ENCODE measurements around the gene ZNF230. TPM values are rescaled to one million over a fixed set of nuclear protein-coding genes. Genes with fewer than 3 reads are reported as not detected.

The ZNF230 gene
- total and polyA plus RNA-seq, 9 of the 15 experiments (the other 6 are each of a cell fraction or from before 2014, with no cell fraction given) = 1.3 to 4.0 (median 2.2) TPM

DNA sequence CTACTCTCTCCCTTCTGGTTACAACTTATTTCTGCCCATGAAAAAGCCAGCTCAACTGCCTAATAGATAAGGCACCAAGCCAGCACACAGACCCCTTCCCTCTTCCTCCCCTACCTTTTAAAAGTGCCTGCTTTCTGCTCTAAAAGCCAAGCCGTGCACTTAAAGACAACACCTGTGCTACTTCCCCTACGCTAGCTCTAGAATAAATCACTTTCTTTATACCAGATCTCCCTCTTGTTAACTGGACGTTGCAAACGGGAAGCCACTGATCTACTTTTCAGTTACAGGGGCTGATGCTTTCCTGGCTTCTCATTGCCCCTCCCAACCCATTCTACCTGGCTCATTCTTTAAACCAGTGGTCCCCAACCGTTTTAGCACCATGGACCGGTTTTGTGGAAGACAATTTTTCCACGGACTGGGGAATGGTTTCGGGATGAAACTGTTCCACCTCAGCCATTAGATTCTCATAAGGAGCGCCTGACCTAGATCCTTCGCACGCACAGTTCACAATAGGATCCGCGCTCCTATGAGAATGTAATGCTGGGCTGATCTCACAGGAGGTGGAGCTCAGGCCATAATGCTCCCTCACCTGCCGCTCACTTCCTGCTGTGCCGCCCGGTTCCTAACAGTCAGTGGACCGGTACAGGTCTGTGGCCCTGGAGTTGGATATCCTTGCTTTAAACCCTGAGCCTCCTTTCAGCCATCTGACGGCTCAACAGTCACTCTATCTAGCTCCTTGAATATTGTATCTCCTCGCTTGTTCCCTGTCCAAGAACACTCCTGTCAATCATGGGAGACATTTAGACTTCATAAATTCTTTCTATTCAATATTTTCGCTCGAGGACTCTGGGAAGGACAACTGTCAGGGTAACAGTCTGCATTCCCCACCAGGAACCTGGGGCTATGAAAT lies 48.2 kb downstream of the ZNF230 start (continued):
- TF ChIP-seq, protein P1, sequence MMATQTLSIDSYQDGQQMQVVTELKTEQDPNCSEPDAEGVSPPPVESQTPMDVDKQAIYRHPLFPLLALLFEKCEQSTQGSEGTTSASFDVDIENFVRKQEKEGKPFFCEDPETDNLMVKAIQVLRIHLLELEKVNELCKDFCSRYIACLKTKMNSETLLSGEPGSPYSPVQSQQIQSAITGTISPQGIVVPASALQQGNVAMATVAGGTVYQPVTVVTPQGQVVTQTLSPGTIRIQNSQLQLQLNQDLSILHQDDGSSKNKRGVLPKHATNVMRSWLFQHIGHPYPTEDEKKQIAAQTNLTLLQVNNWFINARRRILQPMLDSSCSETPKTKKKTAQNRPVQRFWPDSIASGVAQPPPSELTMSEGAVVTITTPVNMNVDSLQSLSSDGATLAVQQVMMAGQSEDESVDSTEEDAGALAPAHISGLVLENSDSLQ (IDR thresholded peaks at IDR 0.05) = peak; percentile 53
- peak; percentile 88; the same call in 1 of the 2 replicates for TF ChIP-seq DIDO1 (tag; IDR thresholded peaks at IDR 0.05; ENCODE audit: low read depth)

DNA sequence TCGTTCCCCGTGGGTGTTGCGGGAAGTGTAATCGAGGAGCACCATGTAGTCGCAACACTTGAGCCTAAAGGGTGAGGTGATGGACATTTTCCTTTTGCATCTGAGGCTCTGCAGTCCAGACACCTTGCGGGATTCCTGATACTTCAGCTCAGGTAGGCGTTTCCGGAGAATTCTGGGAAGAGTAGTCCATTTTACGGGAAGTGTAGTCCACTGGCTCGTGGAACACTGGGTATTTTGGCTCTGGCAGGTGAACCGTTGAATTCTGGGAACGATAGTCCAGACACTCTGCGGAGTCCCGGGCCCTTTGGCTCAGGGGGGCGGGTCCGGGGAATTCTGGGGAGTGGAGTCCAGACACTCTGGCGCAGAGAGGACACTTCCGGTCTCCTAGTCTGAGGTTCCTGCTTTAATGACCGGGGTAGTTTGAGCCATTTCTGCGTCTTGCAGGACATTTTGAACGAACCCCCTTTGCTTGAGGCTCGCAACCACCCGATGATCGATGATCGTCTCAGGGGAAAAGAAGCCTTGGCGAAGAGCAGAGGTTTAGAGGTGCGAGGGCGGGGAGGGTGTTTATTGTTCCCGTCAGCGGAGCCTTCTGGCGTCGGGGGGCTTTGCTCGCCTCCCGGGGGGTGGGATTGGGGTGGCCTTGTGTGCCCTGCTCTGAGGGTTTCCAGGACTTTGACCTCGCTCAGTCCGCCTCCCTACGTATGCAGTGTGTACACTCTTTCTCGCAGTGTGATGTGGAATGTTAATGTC lies 49.1 kb downstream of the ZNF230 start, which contains the start of gene ZNF223:
TSS of gene ZNF223 (plus strand) at position 387 of the 753 bp plus-strand sequence. CDS start 3,141 bp downstream, outside the sequence.
- no peak within 1 kb of the TSS; a peak in 1 of 4 replicates for H3K9ac ChIP-seq (ENCODE audit: insufficient read depth in 1 of 2, low read depth in 2 of 2, low read length in 2 of 2)
- peak within 1 kb of the TSS; percentile 89 for H3K4me2 ChIP-seq (ENCODE audit: insufficient read depth, low read length)
- intact Hi-C loops (cut with micrococcal nuclease) = no loop called here
- TF ChIP-seq ZNF197 (CRISPR knock-in tag; IDR thresholded peaks at IDR 0.05; ENCODE audit: low read depth) (peak; percentile 60; the same call in 1 of the 2 replicates), TAF7 (tag; IDR thresholded peaks at IDR 0.05) (peak; percentile 60; the same call in 1 of the 2 replicates), ZBTB11 (CRISPR knock-in tag; IDR thresholded peaks at IDR 0.05) (peak in 2 of 3 experiments; percentile 89 to 98; a peak in 4 of 6 replicates), JUND (IDR thresholded peaks at IDR 0.05; ENCODE audit: borderline replicate concordance, low read depth, low read length) (0 out of 2 replicates have a peak, but pooled peaks have one; percentile 5), JUND (tag; IDR thresholded peaks at IDR 0.05; ENCODE audit: borderline replicate concordance, low read depth, low read length) (no peak; the same call in 2 of the 3 replicates), MBD2 (IDR thresholded peaks at IDR 0.05; ENCODE audit: borderline replicate concordance, low read depth) (0 out of 2 replicates have a peak, but pooled peaks have one; percentile 42)
- TF ChIP-seq, protein P2, sequence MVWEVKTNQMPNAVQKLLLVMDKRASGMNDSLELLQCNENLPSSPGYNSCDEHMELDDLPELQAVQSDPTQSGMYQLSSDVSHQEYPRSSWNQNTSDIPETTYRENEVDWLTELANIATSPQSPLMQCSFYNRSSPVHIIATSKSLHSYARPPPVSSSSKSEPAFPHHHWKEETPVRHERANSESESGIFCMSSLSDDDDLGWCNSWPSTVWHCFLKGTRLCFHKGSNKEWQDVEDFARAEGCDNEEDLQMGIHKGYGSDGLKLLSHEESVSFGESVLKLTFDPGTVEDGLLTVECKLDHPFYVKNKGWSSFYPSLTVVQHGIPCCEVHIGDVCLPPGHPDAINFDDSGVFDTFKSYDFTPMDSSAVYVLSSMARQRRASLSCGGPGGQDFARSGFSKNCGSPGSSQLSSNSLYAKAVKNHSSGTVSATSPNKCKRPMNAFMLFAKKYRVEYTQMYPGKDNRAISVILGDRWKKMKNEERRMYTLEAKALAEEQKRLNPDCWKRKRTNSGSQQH (CRISPR knock-in tag; IDR thresholded peaks at IDR 0.05) = 0 out of 2 replicates have a peak, but pooled peaks have one; percentile 22

More for the DNA sequence above, 49.1 kb downstream of the ZNF230 start, which contains the start of gene ZNF223:
- no TSS peak for BruUV-seq (replicated peaks)
- ATAC-seq (peak; percentile 99), FAIRE-seq (peak; percentile 64), DNase-seq (ENCODE audit: extremely low read depth in 1 of 4, low spot score in 3 of 4) (peak; percentile 73 to 83 (median 78))
- 0 out of 2 replicates have a peak, but pooled peaks cover 4% of the 10 kb centered on the region for H3K9me3 ChIP-seq (replicated peaks; ENCODE audit: control insufficient read depth, insufficient read depth, low read depth, low read length)
- peak within 1 kb of the TSS; percentile 16; the same call in 1 of the 3 replicates for H3K27ac ChIP-seq (ENCODE audit: extremely low read depth, low read depth, low read length)
- H3K4me1 ChIP-seq (replicated peaks in 1 of 2; ENCODE audit: control insufficient read depth in 2 of 2, insufficient read depth in 2 of 2, low read length in 2 of 2) = no peaks in the 10 kb centered on the region
- CTCF ChIA-PET (ENCODE audit: low intra/inter-chr PET ratio) = no interaction called here
- no peaks in the 10 kb centered on the region for H4K20me1 ChIP-seq (replicated peaks; ENCODE audit: control insufficient read depth, insufficient read depth, low read length)
- H3K79me2 ChIP-seq (ENCODE audit: control insufficient read depth, insufficient read depth, low read length) = no peaks in the 10 kb centered on the region
- H3K27me3 ChIP-seq (ENCODE audit: control insufficient read depth in 2 of 2, insufficient read depth in 2 of 2, low read length in 2 of 2) = no peaks in the 10 kb centered on the region
- H2AFZ ChIP-seq (ENCODE audit: low read depth, low read length) = peak within 1 kb of the TSS; percentile 96
- POLR2A ChIA-PET = interaction anchor here (1.7 to 1.9 kb wide), 2 partner anchors 10 kb away, joined by 5 read pairs; no protein-coding TSS in a partner anchor
- H3K36me3 ChIP-seq (ENCODE audit: control insufficient read depth, insufficient read depth, low read length) = no peaks in the 10 kb centered on the region
- in situ Hi-C loops (cut with MboI) = no loop called here
- H3K9me1 ChIP-seq (ENCODE audit: control insufficient read depth, insufficient read depth, low read length) = no peaks in the 10 kb centered on the region
- WGBS (ENCODE audit: insufficient coverage, low coverage, missing lambda C conversion rate) = 3% methylated on average over 38 of the region's 38 CpGs
- peak within 1 kb of the TSS; percentile 38 for H3K4me3 ChIP-seq

Data from K562 (cell line).